GM23338 (cell line): ENCODE results near the gene SLC1A3. TPM values are rescaled to one million over a fixed set of nuclear protein-coding genes. Genes with fewer than 3 reads are reported as not detected.

Experiments used
- ATAC-seq: fragments of 200-7000 bp; cut with Tn5 transposase; 3 replicates; pipeline ENCODE4 v1.9.1; 2020
- DNase-seq: peaks from one replicate; pipeline ENCODE4 v3.0.0-alpha.2; 2015; ENCODE audit warnings: low spot score
- H2AFZ ChIP-seq: fragments of 200-600 bp; sonication (generic); 2 replicates; pipeline ENCODE4 v1.8.0; 2016; ENCODE audit warnings: antibody characterized with exemption, mild to moderate bottlenecking, moderate library complexity
- H3F3A ChIP-seq: fragments of 200-600 bp; sonication (generic); replicated peaks from 2 replicates; pipeline ENCODE4 v1.8.0; 2017; ENCODE audit warnings: antibody characterized with exemption, mixed run types, low read depth
- H3K27ac ChIP-seq: fragments of 200-600 bp; sonication (generic); 2 replicates; pipeline ENCODE4 v1.6.1; 2016; ENCODE audit warnings: low read depth
- H3K27me3 ChIP-seq: fragments of 200-600 bp; sonication (generic); 2 replicates; pipeline ENCODE4 v1.8.0; 2016; ENCODE audit warnings: mild to moderate bottlenecking, mixed run types, moderate library complexity; ENCODE audit not compliant: insufficient read depth
- H3K36me3 ChIP-seq: fragments of 200-600 bp; sonication (generic); 2 replicates; pipeline ENCODE4 v1.8.0; 2016; ENCODE audit warnings: mild to moderate bottlenecking; ENCODE audit not compliant: insufficient read depth
- H3K4me1 ChIP-seq: fragments of 200-600 bp; sonication (generic); 2 replicates; pipeline ENCODE4 v1.8.0; 2016; ENCODE audit warnings: mild to moderate bottlenecking, moderate library complexity; ENCODE audit not compliant: insufficient read depth
- H3K4me2 ChIP-seq: fragments of 200-600 bp; sonication (generic); 2 replicates; pipeline ENCODE4 v1.7.1; 2017; ENCODE audit warnings: mixed run types
- H3K4me3 ChIP-seq: fragments of 200-600 bp; sonication (generic); 2 replicates; pipeline ENCODE4 v1.6.1; 2016; ENCODE audit warnings: mixed run types
- H3K79me2 ChIP-seq: fragments of 200-600 bp; sonication (generic); replicated peaks from 2 replicates; pipeline ENCODE4 v1.8.0; 2017; ENCODE audit warnings: mild to moderate bottlenecking; ENCODE audit not compliant: insufficient read depth
- H3K9me2 ChIP-seq: fragments of 200-600 bp; sonication (generic); 2 replicates; pipeline ENCODE4 v1.8.0; 2017; ENCODE audit not compliant: insufficient read depth
- H4K20me1 ChIP-seq: fragments of 200-600 bp; sonication (generic); replicated peaks from 2 replicates; pipeline ENCODE4 v1.8.0; 2017; ENCODE audit warnings: mild to moderate bottlenecking; ENCODE audit not compliant: insufficient read depth
- H3K27ac Mint-ChIP-seq: 2 replicates; pipeline ENCODE4 v1.8.0; 2020; ENCODE audit warnings: inconsistent platforms, mild to moderate bottlenecking, moderate library complexity, mixed read lengths
- H3K27me3 Mint-ChIP-seq: 3 replicates; pipeline ENCODE4 v1.8.0; 2022; ENCODE audit warnings: low read depth, mild to moderate bottlenecking, moderate library complexity, mixed read lengths, inconsistent platforms; ENCODE audit not compliant: insufficient read depth, poor library complexity
- H3K36me3 Mint-ChIP-seq: 3 replicates; pipeline ENCODE4 v1.8.0; 2021; ENCODE audit warnings: low read depth, mild to moderate bottlenecking, inconsistent platforms, moderate library complexity, mixed read lengths
- H3K4me1 Mint-ChIP-seq: 3 replicates; pipeline ENCODE4 v1.8.0; 2020; ENCODE audit warnings: mild to moderate bottlenecking, inconsistent platforms, mixed read lengths
- H3K4me3 Mint-ChIP-seq: 3 replicates; pipeline ENCODE4 v1.8.0; 2021; ENCODE audit warnings: moderate library complexity, mild to moderate bottlenecking, inconsistent platforms, mixed read lengths
- H3K9me3 Mint-ChIP-seq: 3 replicates; pipeline ENCODE4 v1.8.0; 2020; ENCODE audit warnings: moderate library complexity, mild to moderate bottlenecking, inconsistent platforms, mixed read lengths
- ETS1 ChIP-seq: IDR thresholded peaks from 2 replicates; pipeline ENCODE4 v1.6.1; 2016; ENCODE audit warnings: antibody characterized with exemption
- POLR2AphosphoS5 ChIP-seq: IDR thresholded peaks from 2 replicates; pipeline ENCODE4 v1.6.1; 2016; ENCODE audit warnings: antibody characterized with exemption, low read depth
- ZNF114 ChIP-seq: fragments of 250-450 bp; sonication (Bioruptor Pico); IDR thresholded peaks from 2 replicates; pipeline ENCODE4 v1.5.0; 2020; ENCODE audit warnings: mild to moderate bottlenecking, moderate library complexity
- polyA plus RNA-seq: library from polyadenylated mRNA; unstranded; fragments of >200 nt; fragmentation: Nextera tagmentation; extraction: Ambion mirVana; gene quantifications from 2 replicates; pipeline ENCODE4 v1.2.1, GENCODE V29; 2016
- total RNA-seq: library from RNA; depleted of rRNA; stranded (reverse); fragments of >200 nt; shearing (Covaris generic); gene quantifications from 2 replicates; pipeline ENCODE4 v1.2.3, GENCODE V29; 2014
- TF ChIP-seq, protein P1 (sequence below), 2 experiments: fragments of 200-600 bp in 1 of 2; sonication (generic) in 1 of 2; conservative IDR thresholded peaks; 2 replicates each; pipeline versions ENCODE4 v1.5.1 to v1.6.1; 2016 to 2017; ENCODE audit warnings: antibody characterized with exemption in 2 of 2, low read depth in 2 of 2, mild to moderate bottlenecking in 2 of 2, moderate library complexity in 1 of 2

SLC1A3 gene
- total and polyA plus RNA-seq, 2 experiments from 2014 or later = 29.0 to 40.7 TPM

DNA sequence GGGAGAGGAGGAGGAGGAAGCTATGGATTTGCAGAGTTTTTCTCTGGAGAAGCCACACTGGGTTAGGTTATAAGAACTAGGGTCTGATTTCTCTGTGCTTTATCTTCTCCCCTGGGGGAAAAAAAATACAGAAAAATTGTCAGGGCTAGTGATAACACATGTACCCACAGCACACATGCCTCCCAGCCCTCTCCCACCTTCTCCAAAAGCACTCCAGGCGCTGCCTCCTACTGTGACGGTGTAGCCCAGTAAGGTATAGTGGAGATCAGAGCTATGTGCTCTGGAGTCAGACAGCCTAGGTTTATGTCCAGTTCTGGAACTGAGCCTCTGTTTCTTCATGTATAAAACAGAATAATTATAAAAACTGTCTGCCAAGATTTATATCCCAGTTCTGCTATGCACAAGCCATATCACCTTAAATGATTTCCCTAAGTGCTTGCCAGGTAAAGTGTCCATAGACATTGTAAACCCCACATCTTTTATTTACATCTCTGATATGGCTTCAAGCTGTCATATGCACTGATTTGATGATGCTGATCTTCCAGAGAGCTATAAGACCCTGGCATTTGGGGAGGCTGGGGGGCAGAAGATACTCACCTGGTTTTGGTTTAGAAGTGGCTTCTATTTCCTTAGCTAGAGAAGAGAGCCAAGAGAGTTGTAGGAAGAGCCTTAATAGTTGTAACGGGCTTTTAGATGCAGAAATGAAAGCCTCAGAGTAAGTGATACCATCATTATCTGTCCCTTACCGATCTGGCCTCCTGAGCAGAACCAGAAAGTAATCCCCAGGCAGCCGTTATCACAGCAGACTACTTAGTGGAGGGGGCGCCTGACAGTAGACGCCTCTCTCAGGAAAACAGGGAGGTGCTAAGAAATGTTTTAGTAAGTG is 7.6 kb downstream of the SLC1A3 start:
- Histone ChIP-seq H3K4me1 (peaks cover 36% of the 10 kb centered on the region), H3K36me3 (peaks cover 17% of the 10 kb centered on the region; the same call in 1 of the 2 replicates), H3F3A (no peaks in the 10 kb centered on the region), H3K9me2 (no peaks in the 10 kb centered on the region), H3K27ac (0 out of 2 replicates have a peak overlapping the region, but pooled peaks have one; percentile 22), H2AFZ (no peak overlapping the region), H3K27me3 (no peaks in the 10 kb centered on the region), H3K79me2 (peaks cover 19% of the 10 kb centered on the region), H3K4me3 (no peak overlapping the region), H4K20me1 (no peaks in the 10 kb centered on the region; the same call in 1 of the 2 replicates), H3K4me2 (no peak overlapping the region)
- TF ChIP-seq ZNF114 (CRISPR knock-in tag) = no peak
- TF ChIP-seq, protein P1, sequence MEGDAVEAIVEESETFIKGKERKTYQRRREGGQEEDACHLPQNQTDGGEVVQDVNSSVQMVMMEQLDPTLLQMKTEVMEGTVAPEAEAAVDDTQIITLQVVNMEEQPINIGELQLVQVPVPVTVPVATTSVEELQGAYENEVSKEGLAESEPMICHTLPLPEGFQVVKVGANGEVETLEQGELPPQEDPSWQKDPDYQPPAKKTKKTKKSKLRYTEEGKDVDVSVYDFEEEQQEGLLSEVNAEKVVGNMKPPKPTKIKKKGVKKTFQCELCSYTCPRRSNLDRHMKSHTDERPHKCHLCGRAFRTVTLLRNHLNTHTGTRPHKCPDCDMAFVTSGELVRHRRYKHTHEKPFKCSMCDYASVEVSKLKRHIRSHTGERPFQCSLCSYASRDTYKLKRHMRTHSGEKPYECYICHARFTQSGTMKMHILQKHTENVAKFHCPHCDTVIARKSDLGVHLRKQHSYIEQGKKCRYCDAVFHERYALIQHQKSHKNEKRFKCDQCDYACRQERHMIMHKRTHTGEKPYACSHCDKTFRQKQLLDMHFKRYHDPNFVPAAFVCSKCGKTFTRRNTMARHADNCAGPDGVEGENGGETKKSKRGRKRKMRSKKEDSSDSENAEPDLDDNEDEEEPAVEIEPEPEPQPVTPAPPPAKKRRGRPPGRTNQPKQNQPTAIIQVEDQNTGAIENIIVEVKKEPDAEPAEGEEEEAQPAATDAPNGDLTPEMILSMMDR (conservative IDR thresholded peaks at IDR 0.05; ENCODE audit: low read depth in 2 of 2) = no peak
- no peak for TF ChIP-seq ETS1
- ATAC-seq (peak; percentile 20), DNase-seq (no peak)
- no peaks in the 10 kb centered on the region; the same call in 2 of the 3 replicates for H3K9me3 Mint-ChIP-seq
- H3K4me3 Mint-ChIP-seq = no peak overlapping the region
- peaks cover 37% of the 10 kb centered on the region for H3K36me3 Mint-ChIP-seq
- peak overlapping the region; percentile 81 for H3K27ac Mint-ChIP-seq
- H3K4me1 Mint-ChIP-seq = peaks cover 73% of the 10 kb centered on the region
- peaks cover 2% of the 10 kb centered on the region for H3K27me3 Mint-ChIP-seq

DNA sequence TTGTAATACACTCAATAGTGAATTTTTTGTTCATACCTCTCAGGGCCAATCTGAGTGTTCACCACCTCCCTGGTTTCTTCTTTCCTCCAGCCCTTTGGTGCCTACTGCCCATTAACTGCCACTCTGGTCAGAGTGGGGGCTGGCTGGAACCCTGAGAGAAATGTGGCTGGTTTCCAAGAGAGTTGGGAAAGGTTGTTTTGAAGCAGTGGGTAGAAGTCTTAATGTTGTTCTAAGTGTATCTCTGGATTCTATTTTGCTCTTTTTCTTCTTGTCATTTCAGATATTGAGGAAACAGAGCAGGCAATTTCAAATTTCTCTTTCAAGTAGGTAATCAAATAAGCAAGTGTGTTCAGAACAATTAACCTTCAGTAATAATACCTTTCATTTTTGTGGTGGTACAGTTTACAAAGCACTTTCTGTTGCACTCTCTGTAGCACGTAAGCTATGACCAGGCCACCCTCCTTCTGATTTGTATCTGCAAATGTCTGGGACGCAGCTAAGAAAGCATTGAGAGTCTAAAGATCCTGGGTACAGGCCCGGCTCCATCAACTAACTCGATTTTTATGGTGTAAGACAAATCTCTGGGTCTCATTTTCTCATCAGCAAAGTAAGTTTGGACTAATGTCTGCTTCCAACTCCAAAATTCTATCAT is 8.4 kb downstream of the SLC1A3 start:
- Mint-ChIP-seq H3K36me3 (peaks cover 37% of the 10 kb centered on the region), H3K27ac (peak overlapping the region; percentile 14), H3K9me3 (no peaks in the 10 kb centered on the region; the same call in 2 of the 3 replicates), H3K27me3 (peaks cover 2% of the 10 kb centered on the region), H3K4me3 (no peak overlapping the region), H3K4me1 (peaks cover 74% of the 10 kb centered on the region)
- peaks cover 34% of the 10 kb centered on the region for H3K4me1 ChIP-seq
- no peak overlapping the region for H3K4me2 ChIP-seq
- H3K27me3 ChIP-seq = no peaks in the 10 kb centered on the region
- H3F3A ChIP-seq = no peaks in the 10 kb centered on the region
- no peak for ATAC-seq
- no peak overlapping the region for H3K4me3 ChIP-seq
- no peaks in the 10 kb centered on the region; the same call in 1 of the 2 replicates for H4K20me1 ChIP-seq
- H3K36me3 ChIP-seq = peaks cover 11% of the 10 kb centered on the region; the same call in 1 of the 2 replicates
- peaks cover 12% of the 10 kb centered on the region for H3K79me2 ChIP-seq
- no peaks in the 10 kb centered on the region for H3K9me2 ChIP-seq
- H3K27ac ChIP-seq = 0 out of 2 replicates have a peak overlapping the region, but pooled peaks have one; percentile 22
- no peak overlapping the region for H2AFZ ChIP-seq
- TF ChIP-seq ETS1 (no peak), POLR2AphosphoS5 (no peak)
- TF ChIP-seq, protein P1 (conservative IDR thresholded peaks at IDR 0.05; ENCODE audit: low read depth in 2 of 2) = no peak
- DNase-seq = no peak
